Stimulated activated CD8-positive, alpha-beta memory T cell treated with anti-CD3 and anti-CD28 coated beads, Interleukin-15, amount 100 ng/mL, for 24 hours (primary cell): ENCODE data around the gene DNAH6.
"Not testable (repeated sequence)": the region's sequence is repeated elsewhere in the genome, so short reads cannot be mapped to it uniquely, and the experiment has no call there.

Experiments used
- DNase-seq: peaks from one replicate; pipeline ENCODE4 v3.0.0-alpha.2; 2020; ENCODE audit warnings: low read depth

The DNAH6 gene

GRCh38 chr2:84515788-84516187 is 510 bp upstream of the DNAH6 start:
- no peak for DNase-seq

GRCh38 chr2:84519332-84519957 is 3.1 kb downstream of the DNAH6 start:
- DNase-seq, result no peak

GRCh38 chr2:84526562-84526961 is 10.3 kb downstream of the DNAH6 start:
- DNase-seq, result no peak

- DNase-seq, result no peak
These were observed 11.1 kb downstream of the DNAH6 start for GRCh38 chr2:84527137-84528129.

GRCh38 chr2:84532291-84532690 is 16.0 kb downstream of the DNAH6 start:
- no peak for DNase-seq

GRCh38 chr2:84534225-84534624 is 17.9 kb downstream of the DNAH6 start:
- no peak for DNase-seq

- DNase-seq, result no peak
These were observed 21.0 kb downstream of the DNAH6 start for GRCh38 chr2:84537251-84537650.

- no peak for DNase-seq
These were observed 23.4 kb downstream of the DNAH6 start for GRCh38 chr2:84539729-84540128.

GRCh38 chr2:84545005-84545404 is 28.7 kb downstream of the DNAH6 start:
- DNase-seq, result no peak

- no peak for DNase-seq
These were observed 30.3 kb downstream of the DNAH6 start for GRCh38 chr2:84546551-84546950.

- DNase-seq, result no peak
These were observed 32.0 kb downstream of the DNAH6 start for GRCh38 chr2:84548303-84548702.

GRCh38 chr2:84550916-84551315 is 34.6 kb downstream of the DNAH6 start:
- no peak for DNase-seq

GRCh38 chr2:84551526-84551925 is 35.2 kb downstream of the DNAH6 start:
- not testable (repeated sequence) for DNase-seq

- no peak for DNase-seq
These were observed 39.9 kb downstream of the DNAH6 start for GRCh38 chr2:84556190-84556589.

- no peak for DNase-seq
These were observed 43.5 kb downstream of the DNAH6 start for GRCh38 chr2:84559838-84560237.

- no peak for DNase-seq
These were observed 63.4 kb downstream of the DNAH6 start for GRCh38 chr2:84579661-84580060.

GRCh38 chr2:84603911-84604310 is 87.6 kb downstream of the DNAH6 start:
- DNase-seq, result no peak

- DNase-seq, result no peak
These were observed 96.8 kb downstream of the DNAH6 start for GRCh38 chr2:84613082-84613481.

GRCh38 chr2:84619794-84620371 is 103.6 kb downstream of the DNAH6 start:
- DNase-seq, result no peak

GRCh38 chr2:84628486-84628885 is 112.2 kb downstream of the DNAH6 start:
- no peak for DNase-seq

GRCh38 chr2:84629550-84629949 is 113.3 kb downstream of the DNAH6 start:
- no peak for DNase-seq

- DNase-seq, result no peak
These were observed 114.7 kb downstream of the DNAH6 start for GRCh38 chr2:84631047-84631446.

GRCh38 chr2:84631985-84632384 is 115.7 kb downstream of the DNAH6 start:
- no peak for DNase-seq
